ENCODE results near the gene SLC16A8.

- TF ChIP-seq CTCF (IDR thresholded peaks at IDR 0.05 in 2 of 3, conservative IDR thresholded peaks at IDR 0.05 in 1 of 3; ENCODE audit: borderline replicate concordance in 1 of 3, insufficient read depth in 1 of 3, low read depth in 2 of 3, low read length in 2 of 3) (peak; percentile 47 to 78 (median 68); a peak in 5 of 6 replicates), REST (IDR thresholded peaks at IDR 0.05; ENCODE audit: low read depth) (no peak), YY1 (IDR thresholded peaks at IDR 0.05; ENCODE audit: extremely low read depth, insufficient replicate concordance, low read depth, low read length) (no peak)
These were observed 13.8 kb upstream of the SLC16A8 start for GRCh38 chr22:38097557-38098409.

Measured in HCT116 (cell line).